HG02943 (cell line): Measurements from ENCODE around the gene SPECC1L.

ENCODE experiments used
- ATAC-seq: cut with Tn5 transposase; IDR thresholded peaks from one replicate; pipeline ENCODE4 v1.9.1; 2021; ENCODE audit warnings: mild to moderate bottlenecking, low read depth, moderate library complexity; ENCODE audit not compliant: unreplicated experiment

SPECC1L gene

GRCh38 chr22:24411256-24412004, 140.8 kb downstream of the SPECC1L start:
- ATAC-seq, result no peak

- ATAC-seq, result no peak
Measured at GRCh38 chr22:24412274-24412673, 141.6 kb downstream of the SPECC1L start.

GRCh38 chr22:24413271-24413670, 142.6 kb downstream of the SPECC1L start:
- ATAC-seq, result no peak

- ATAC-seq, result no peak
Measured at GRCh38 chr22:24413736-24414385, 143.2 kb downstream of the SPECC1L start.

GRCh38 chr22:24414523-24414922, 143.9 kb downstream of the SPECC1L start:
- no peak for ATAC-seq

- ATAC-seq, result no peak
Measured at GRCh38 chr22:24414984-24415945, 144.6 kb downstream of the SPECC1L start.

- ATAC-seq, result no peak
Measured at GRCh38 chr22:24416095-24416494, 145.5 kb downstream of the SPECC1L start.

GRCh38 chr22:24416611-24417010, 146.0 kb downstream of the SPECC1L start:
- no peak for ATAC-seq

GRCh38 chr22:24417200-24417599, 146.6 kb downstream of the SPECC1L start:
- ATAC-seq, result no peak

GRCh38 chr22:24417901-24418641, 147.4 kb downstream of the SPECC1L start:
- no peak for ATAC-seq

GRCh38 chr22:24418786-24419474, 148.3 kb downstream of the SPECC1L start:
- no peak for ATAC-seq

GRCh38 chr22:24419475-24419850, 148.8 kb downstream of the SPECC1L start:
- no peak for ATAC-seq

GRCh38 chr22:24420072-24420976, 149.7 kb downstream of the SPECC1L start:
- no peak for ATAC-seq

- no peak for ATAC-seq
Measured at GRCh38 chr22:24420977-24421343, 150.3 kb downstream of the SPECC1L start.

- no peak for ATAC-seq
Measured at GRCh38 chr22:24421428-24421931, 150.8 kb downstream of the SPECC1L start.

- no peak for ATAC-seq
Measured at GRCh38 chr22:24422102-24422665, 151.6 kb downstream of the SPECC1L start.

- ATAC-seq, result no peak
Measured at GRCh38 chr22:24423519-24424000, 152.9 kb downstream of the SPECC1L start.
